A549 (cell line): ENCODE measurements around the gene MOGAT2. TPM values are rescaled to one million over a fixed set of nuclear protein-coding genes. Genes with fewer than 3 reads are reported as not detected.

ENCODE experiments used
- ATAC-seq, 2 experiments: fragments of 200-7000 bp in 1 of 2; fragments of >200 bp in 1 of 2; cut with Nextera tagmentation in 1 of 2; cut with Tn5 transposase in 1 of 2; 3 replicates each; pipeline versions ENCODE4 v1.8.0 to v1.9.1; 2018 to 2020; ENCODE audit warnings: mild to moderate bottlenecking in 1 of 2, moderate library complexity in 1 of 2
- CTCF ChIA-PET: fragments of 300-600 bp; sonication (Branson Sonifier 250); formaldehyde crosslinking; extraction: SDS; loops from one replicate; lab custom pipeline; 2021; ENCODE audit warnings: antibody characterized with exemption, inconsistent platforms; lab: Yijun Ruan, JAX
- POLR2A ChIA-PET: fragments of 350-600 bp; formaldehyde crosslinking; extraction: SDS; loops from one replicate; lab custom pipeline; 2021; ENCODE audit warnings: antibody characterized with exemption, inconsistent platforms; lab: Yijun Ruan, JAX
- DNase-seq, 2 experiments: peaks; one replicate each; pipeline versions ENCODE4 v3.0.0 to v3.0.0-alpha.2; 2011 to 2016; ENCODE audit warnings: low read depth in 1 of 2, low spot score in 1 of 2
- FAIRE-seq: peaks from 2 replicates; lab custom pipeline; 2011; peaks lifted over from hg19 to GRCh38; lab: Jason Lieb, UNC
- H3K27ac ChIP-seq, 2 experiments: fragments of >200 bp; sonication (Bioruptor Twin); formaldehyde crosslinking; 3 replicates each; pipeline ENCODE4 v1.5.1; 2016 to 2017
- H3K4me1 ChIP-seq: fragments of >200 bp; sonication (Bioruptor Twin); formaldehyde crosslinking; 3 replicates; pipeline ENCODE4 v1.6.1; 2016
- H3K4me2 ChIP-seq: fragments of >200 bp; sonication (Bioruptor Twin); formaldehyde crosslinking; 3 replicates; pipeline ENCODE4 v1.6.1; 2016
- H3K4me3 ChIP-seq: fragments of >200 bp; sonication (Bioruptor Twin); formaldehyde crosslinking; 3 replicates; pipeline ENCODE4 v1.5.1; 2016
- H3K9me3 ChIP-seq: fragments of >200 bp; sonication (Bioruptor Twin); formaldehyde crosslinking; 3 replicates; pipeline ENCODE4 v1.6.1; 2016
- CBX2 ChIP-seq: fragments of 200-600 bp; sonication (generic); IDR thresholded peaks from 2 replicates; pipeline ENCODE4 v1.6.1; 2016; ENCODE audit warnings: low read depth, mild to moderate bottlenecking, borderline replicate concordance
- CBX8 ChIP-seq: fragments of 200-600 bp; sonication (generic); IDR thresholded peaks from 2 replicates; pipeline ENCODE4 v1.6.1; 2016
- CEBPB ChIP-seq, 2 experiments: fragments of >200 bp in 1 of 2; sonication (Bioruptor Twin) in 1 of 2; formaldehyde crosslinking in 1 of 2; IDR thresholded peaks; 2 replicates each; pipeline ENCODE4 v1.6.1; 2012 to 2016
- CHD2 ChIP-seq: fragments of 150-350 bp; IDR thresholded peaks from 2 replicates; pipeline ENCODE4 v1.6.1; 2014; ENCODE audit warnings: low read length; ENCODE audit not compliant: partially characterized antibody
- CHD4 ChIP-seq: fragments of 200-600 bp; sonication (generic); IDR thresholded peaks from 2 replicates; pipeline ENCODE4 v1.6.1; 2016; ENCODE audit warnings: antibody characterized with exemption, mild to moderate bottlenecking, borderline replicate concordance
- EHMT2 ChIP-seq: fragments of 200-600 bp; sonication (generic); IDR thresholded peaks from 2 replicates; pipeline ENCODE4 v1.6.1; 2016; ENCODE audit warnings: antibody characterized with exemption, low read depth, mild to moderate bottlenecking, moderate library complexity
- GATA3 ChIP-seq: IDR thresholded peaks from 2 replicates; pipeline ENCODE4 v1.6.1; 2012; ENCODE audit warnings: borderline replicate concordance
- HOXB13 ChIP-seq: fragments of 250-450 bp; sonication (Bioruptor Pico); IDR thresholded peaks from 2 replicates; pipeline ENCODE4 v1.5.0; 2020; ENCODE audit warnings: low read depth, mild to moderate bottlenecking, moderate library complexity
- JUN ChIP-seq, 2 experiments: fragments of >200 bp; sonication (Bioruptor Twin); formaldehyde crosslinking; IDR thresholded peaks; 2 replicates in 1 of 2; 3 replicates in 1 of 2; pipeline ENCODE4 v1.6.1; 2016 to 2017
- KDM1A ChIP-seq: fragments of 200-600 bp; sonication (generic); IDR thresholded peaks from 2 replicates; pipeline ENCODE4 v1.6.1; 2016; ENCODE audit warnings: low read depth, mild to moderate bottlenecking
- MAZ ChIP-seq: fragments of 150-350 bp; IDR thresholded peaks from 2 replicates; pipeline ENCODE4 v1.6.1; 2014; ENCODE audit warnings: antibody characterized with exemption, low read depth, low read length, borderline replicate concordance
- MYC ChIP-seq: IDR thresholded peaks from 2 replicates; pipeline ENCODE4 v1.6.1; 2012; ENCODE audit warnings: mild to moderate bottlenecking, inconsistent platforms, low read length, improper control_type of control experiment, borderline replicate concordance
- NFE2L2 ChIP-seq: fragments of 150-350 bp; conservative IDR thresholded peaks from 2 replicates; pipeline ENCODE4 v1.6.1; 2014; ENCODE audit warnings: low read length
- NPAS2 ChIP-seq: fragments of 250-450 bp; sonication (Bioruptor Pico); IDR thresholded peaks from 2 replicates; pipeline ENCODE4 v1.8.0; 2022; ENCODE audit warnings: mild to moderate bottlenecking, moderate library complexity, borderline replicate concordance
- POLR2A ChIP-seq: IDR thresholded peaks from 2 replicates; pipeline ENCODE4 v1.6.1; 2012; ENCODE audit warnings: mild to moderate bottlenecking, low read length
- RAD21 ChIP-seq, 2 experiments: fragments of >200 bp in 1 of 2; sonication (Bioruptor Twin) in 1 of 2; formaldehyde crosslinking in 1 of 2; IDR thresholded peaks in 1 of 2; conservative IDR thresholded peaks in 1 of 2; 2 replicates in 1 of 2; 3 replicates in 1 of 2; pipeline ENCODE4 v1.6.1; 2012 to 2018; ENCODE audit warnings: inconsistent platforms in 1 of 2
- RFX5 ChIP-seq: fragments of 450-650 bp; IDR thresholded peaks from 2 replicates; pipeline ENCODE4 v1.7.1; 2014; ENCODE audit warnings: antibody characterized with exemption, mild to moderate bottlenecking, moderate library complexity
- RNF2 ChIP-seq: fragments of 200-600 bp; sonication (generic); IDR thresholded peaks from 2 replicates; pipeline ENCODE4 v1.6.1; 2016; ENCODE audit warnings: low read depth, mild to moderate bottlenecking, antibody characterized with exemption, moderate library complexity, borderline replicate concordance
- TP53 ChIP-seq: fragments of 250-450 bp; sonication (Bioruptor Pico); IDR thresholded peaks from 2 replicates; pipeline ENCODE4 v1.5.0; 2021; ENCODE audit warnings: mild to moderate bottlenecking, moderate library complexity
- ZSCAN20 ChIP-seq: fragments of 250-450 bp; sonication (Bioruptor Pico); IDR thresholded peaks from 2 replicates; pipeline ENCODE4 v1.8.0; 2022; ENCODE audit warnings: mild to moderate bottlenecking, moderate library complexity
- WGBS: methylation state at CpG from one replicate; pipeline ENCODE4 v1.1.6; 2017; ENCODE audit errors: missing lambda C conversion rate; 5-methylcytosine and 5-hydroxymethylcytosine counted together
- polyA plus RNA-seq, 4 experiments: library from polyadenylated mRNA; depleted of rRNA in 3 of 4; stranded (reverse); fragments of >200 nt; fragmentation: RNase III in 1 of 4; extraction: RNeasy Plus Mini Kit Qiagen cat#74134 plus additional on column Dnase treatment in 1 of 4; gene quantifications; 2 replicates in 3 of 4; 3 replicates in 1 of 4; pipeline ENCODE4 v1.2.3, GENCODE V29; 2011 to 2017
- TF ChIP-seq, protein P1 (sequence below): fragments of 250-450 bp; sonication (Bioruptor Pico); IDR thresholded peaks from 2 replicates; pipeline ENCODE4 v1.5.0; 2020; ENCODE audit warnings: low read depth, mild to moderate bottlenecking, moderate library complexity
- TF ChIP-seq, protein P2 (sequence below): IDR thresholded peaks from 2 replicates; pipeline ENCODE4 v1.6.1; 2012
- TF ChIP-seq, protein P3 (sequence below): fragments of 450-650 bp; IDR thresholded peaks from 2 replicates; pipeline ENCODE4 v1.6.1; 2014; ENCODE audit warnings: antibody characterized with exemption
- TF ChIP-seq, protein P4 (sequence below): fragments of >200 bp; sonication (Bioruptor Twin); formaldehyde crosslinking; IDR thresholded peaks from 2 replicates; pipeline ENCODE4 v1.6.1; 2016
- TF ChIP-seq, protein P5 (sequence below): IDR thresholded peaks from 2 replicates; pipeline ENCODE4 v1.6.1; 2012
- TF ChIP-seq, protein P6 (sequence below): fragments of >200 bp; sonication (Bioruptor Twin); formaldehyde crosslinking; IDR thresholded peaks from 3 replicates; pipeline ENCODE4 v1.6.1; 2016

Gene MOGAT2
- polyA plus RNA-seq, 2 of the 4 experiments (the other 2 are of a cell fraction): not detected

DNA sequence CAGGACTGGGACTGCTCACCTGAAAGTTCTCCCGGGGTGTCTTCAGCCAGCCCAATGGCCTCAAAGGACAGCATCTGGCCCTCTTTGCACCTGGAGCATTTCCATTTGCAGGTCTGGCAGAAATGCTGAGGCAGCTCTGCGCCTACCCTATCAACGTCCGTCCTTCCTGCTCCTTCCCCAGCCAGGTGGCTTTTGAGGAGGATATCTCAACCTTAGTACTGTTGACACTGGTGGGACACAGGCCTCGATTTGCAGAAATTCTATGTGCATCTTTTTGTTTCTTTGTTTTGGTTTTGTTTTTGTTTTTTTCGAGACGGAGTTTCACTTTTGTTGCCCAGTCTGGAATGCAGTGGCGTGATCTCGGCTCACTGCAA lies 5.0 kb downstream of the MOGAT2 start (continued):
- TF ChIP-seq, protein P1, sequence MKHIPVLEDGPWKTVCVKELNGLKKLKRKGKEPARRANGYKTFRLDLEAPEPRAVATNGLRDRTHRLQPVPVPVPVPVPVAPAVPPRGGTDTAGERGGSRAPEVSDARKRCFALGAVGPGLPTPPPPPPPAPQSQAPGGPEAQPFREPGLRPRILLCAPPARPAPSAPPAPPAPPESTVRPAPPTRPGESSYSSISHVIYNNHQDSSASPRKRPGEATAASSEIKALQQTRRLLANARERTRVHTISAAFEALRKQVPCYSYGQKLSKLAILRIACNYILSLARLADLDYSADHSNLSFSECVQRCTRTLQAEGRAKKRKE (CRISPR knock-in tag): no peak
- no peak for TF ChIP-seq EHMT2

DNA sequence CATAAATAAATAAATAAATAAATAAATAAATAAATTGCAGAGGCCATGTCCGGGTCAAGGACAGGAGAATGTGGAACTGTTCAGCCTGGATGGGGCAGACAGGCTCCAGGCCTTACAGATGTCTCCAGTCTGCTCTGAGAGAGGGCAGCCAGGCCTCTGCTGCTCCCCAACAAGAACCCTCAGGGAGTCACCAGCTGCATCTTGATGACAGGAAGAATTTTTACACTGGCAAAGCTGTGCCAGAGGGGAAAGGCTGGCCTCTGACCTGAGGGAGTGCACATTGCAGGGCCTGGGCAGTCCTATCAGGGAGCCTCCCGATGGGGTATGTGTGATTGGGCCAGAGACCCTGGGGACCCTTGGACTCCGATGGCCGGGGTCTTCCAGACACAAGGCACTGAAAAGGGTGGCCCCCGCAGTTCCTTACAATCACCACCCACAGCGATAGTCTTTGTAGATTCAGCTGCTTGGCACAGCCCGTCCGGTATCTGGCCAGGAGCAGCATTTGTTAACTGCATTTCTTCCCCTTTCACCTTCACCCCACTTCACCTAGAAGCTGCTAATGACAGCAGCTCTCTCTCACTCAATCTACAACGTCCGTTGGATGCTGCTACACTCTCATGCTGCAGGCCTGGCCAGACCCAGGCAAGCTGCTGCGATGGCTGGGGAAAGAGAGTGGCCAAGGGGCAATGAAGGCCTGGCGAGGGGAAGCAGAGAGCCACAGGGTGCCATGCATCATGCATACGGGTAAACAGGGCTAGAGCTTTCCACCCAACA lies 8.1 kb downstream of the MOGAT2 start:
- POLR2A ChIA-PET: no interaction called here

DNA sequence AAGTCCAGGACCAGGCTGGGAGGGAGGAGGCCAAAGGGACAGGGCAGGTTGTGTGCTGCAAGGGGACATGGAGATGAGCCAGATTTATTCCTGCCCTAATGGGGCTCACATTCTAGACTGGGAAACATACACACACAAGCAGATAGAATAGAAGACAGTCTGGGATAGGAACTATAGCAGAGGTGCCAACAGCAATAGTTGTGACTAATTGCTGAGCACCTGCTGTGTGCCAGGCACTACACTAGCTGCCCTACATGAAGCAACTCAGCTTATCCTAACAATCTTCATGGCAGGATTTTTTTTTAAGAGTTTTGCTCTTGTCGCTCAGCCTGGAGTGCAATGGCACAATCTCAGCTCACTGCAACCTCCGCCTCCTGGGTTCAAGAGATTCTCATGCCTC lies 11.4 kb downstream of the MOGAT2 start:
- Histone ChIP-seq H3K4me1 (no peaks in the 10 kb centered on the region), H3K4me2 (no peak overlapping the region), H3K9me3 (no peaks in the 10 kb centered on the region), H3K4me3 (no peak overlapping the region), H3K27ac (no peak overlapping the region)
- ChIA-PET POLR2A (no interaction called here), CTCF (interaction anchor here (2.8 kb wide), 1 partner anchor 74 kb away, joined by 7 read pairs; no protein-coding TSS in a partner anchor)
- ATAC-seq: no peak
- no peak for DNase-seq
- 93% methylated on average over 2 of the region's 2 CpGs for WGBS
- no peak for FAIRE-seq
- TF ChIP-seq CEBPB (IDR thresholded peaks at IDR 0.05) (no peak), POLR2A (no peak), GATA3 (no peak), MYC (no peak)
- TF ChIP-seq, protein P2, sequence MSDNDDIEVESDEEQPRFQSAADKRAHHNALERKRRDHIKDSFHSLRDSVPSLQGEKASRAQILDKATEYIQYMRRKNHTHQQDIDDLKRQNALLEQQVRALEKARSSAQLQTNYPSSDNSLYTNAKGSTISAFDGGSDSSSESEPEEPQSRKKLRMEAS: no peak
- TF ChIP-seq, protein P3, sequence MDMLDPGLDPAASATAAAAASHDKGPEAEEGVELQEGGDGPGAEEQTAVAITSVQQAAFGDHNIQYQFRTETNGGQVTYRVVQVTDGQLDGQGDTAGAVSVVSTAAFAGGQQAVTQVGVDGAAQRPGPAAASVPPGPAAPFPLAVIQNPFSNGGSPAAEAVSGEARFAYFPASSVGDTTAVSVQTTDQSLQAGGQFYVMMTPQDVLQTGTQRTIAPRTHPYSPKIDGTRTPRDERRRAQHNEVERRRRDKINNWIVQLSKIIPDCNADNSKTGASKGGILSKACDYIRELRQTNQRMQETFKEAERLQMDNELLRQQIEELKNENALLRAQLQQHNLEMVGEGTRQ: no peak

More for the DNA sequence above, 8.1 kb downstream of the MOGAT2 start:
- Histone ChIP-seq H3K4me2 (no peak overlapping the region), H3K27ac (no peak overlapping the region), H3K9me3 (no peaks in the 10 kb centered on the region), H3K4me1 (no peaks in the 10 kb centered on the region), H3K4me3 (no peak overlapping the region)
- CTCF ChIA-PET: interaction anchor here (0.6 to 1.8 kb wide), 6 partner anchors 11 to 426 kb away, joined by 3 to 6 read pairs (median 4); no protein-coding TSS in a partner anchor
- no peak for FAIRE-seq
- 72% methylated on average over 13 of the region's 13 CpGs for WGBS
- ATAC-seq: no peak
- DNase-seq: no peak
- TF ChIP-seq EHMT2 (no peak), CBX8 (no peak), NPAS2 (no peak), CHD2 (no peak), ZSCAN20 (no peak), RFX5 (no peak)
- TF ChIP-seq, protein P4, sequence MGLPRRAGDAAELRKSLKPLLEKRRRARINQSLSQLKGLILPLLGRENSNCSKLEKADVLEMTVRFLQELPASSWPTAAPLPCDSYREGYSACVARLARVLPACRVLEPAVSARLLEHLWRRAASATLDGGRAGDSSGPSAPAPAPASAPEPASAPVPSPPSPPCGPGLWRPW: no peak
- TF ChIP-seq, protein P5, sequence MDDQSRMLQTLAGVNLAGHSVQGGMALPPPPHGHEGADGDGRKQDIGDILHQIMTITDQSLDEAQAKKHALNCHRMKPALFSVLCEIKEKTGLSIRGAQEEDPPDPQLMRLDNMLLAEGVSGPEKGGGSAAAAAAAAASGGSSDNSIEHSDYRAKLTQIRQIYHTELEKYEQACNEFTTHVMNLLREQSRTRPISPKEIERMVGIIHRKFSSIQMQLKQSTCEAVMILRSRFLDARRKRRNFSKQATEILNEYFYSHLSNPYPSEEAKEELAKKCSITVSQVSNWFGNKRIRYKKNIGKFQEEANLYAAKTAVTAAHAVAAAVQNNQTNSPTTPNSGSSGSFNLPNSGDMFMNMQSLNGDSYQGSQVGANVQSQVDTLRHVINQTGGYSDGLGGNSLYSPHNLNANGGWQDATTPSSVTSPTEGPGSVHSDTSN: no peak

DNA sequence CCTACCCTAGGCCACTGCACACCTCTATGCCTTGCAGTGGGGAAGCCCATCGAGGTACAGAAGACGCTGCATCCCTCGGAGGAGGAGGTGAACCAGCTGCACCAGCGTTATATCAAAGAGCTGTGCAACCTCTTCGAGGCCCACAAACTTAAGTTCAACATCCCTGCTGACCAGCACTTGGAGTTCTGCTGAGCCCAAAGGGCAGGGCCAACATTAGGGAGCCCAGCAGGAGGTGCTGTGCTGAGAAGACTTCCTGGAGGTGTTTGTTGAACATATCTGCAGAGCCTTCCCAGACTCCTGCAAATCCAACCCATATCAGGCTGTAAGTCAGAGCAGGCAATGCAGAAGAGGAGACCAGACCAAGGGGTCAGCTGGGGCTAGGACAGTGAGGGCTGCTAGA lies 13.5 kb downstream of the MOGAT2 start:
- POLR2A ChIA-PET: no interaction called here
- CTCF ChIA-PET: interaction anchor here (0.9 to 1.2 kb wide), 2 partner anchors 9 to 25 kb away, joined by 3 to 4 read pairs; no protein-coding TSS in a partner anchor
- 71% methylated on average over 5 of the region's 5 CpGs for WGBS
- H3K27ac ChIP-seq: no peak overlapping the region
- no peak overlapping the region for H3K4me3 ChIP-seq
- no peaks in the 10 kb centered on the region for H3K9me3 ChIP-seq
- DNase-seq (no peak), FAIRE-seq (no peak), ATAC-seq (no peak)
- no peak overlapping the region for H3K4me2 ChIP-seq
- H3K4me1 ChIP-seq: no peaks in the 10 kb centered on the region
- TF ChIP-seq CHD4: no peak
- no peak for TF ChIP-seq MAZ
- no peak for TF ChIP-seq JUN (IDR thresholded peaks at IDR 0.05)
- TF ChIP-seq RNF2: no peak
- TF ChIP-seq TP53: no peak
- no peak for TF ChIP-seq RFX5
- no peak for TF ChIP-seq CHD2
- no peak for TF ChIP-seq HOXB13 (CRISPR knock-in tag)
- no peak for TF ChIP-seq RAD21 (conservative IDR thresholded peaks at IDR 0.05 in 1 of 2, IDR thresholded peaks at IDR 0.05 in 1 of 2)
- no peak for TF ChIP-seq KDM1A
- TF ChIP-seq CBX2: no peak
- no peak for TF ChIP-seq POLR2A
- TF ChIP-seq NFE2L2: no peak
- TF ChIP-seq, protein P6, sequence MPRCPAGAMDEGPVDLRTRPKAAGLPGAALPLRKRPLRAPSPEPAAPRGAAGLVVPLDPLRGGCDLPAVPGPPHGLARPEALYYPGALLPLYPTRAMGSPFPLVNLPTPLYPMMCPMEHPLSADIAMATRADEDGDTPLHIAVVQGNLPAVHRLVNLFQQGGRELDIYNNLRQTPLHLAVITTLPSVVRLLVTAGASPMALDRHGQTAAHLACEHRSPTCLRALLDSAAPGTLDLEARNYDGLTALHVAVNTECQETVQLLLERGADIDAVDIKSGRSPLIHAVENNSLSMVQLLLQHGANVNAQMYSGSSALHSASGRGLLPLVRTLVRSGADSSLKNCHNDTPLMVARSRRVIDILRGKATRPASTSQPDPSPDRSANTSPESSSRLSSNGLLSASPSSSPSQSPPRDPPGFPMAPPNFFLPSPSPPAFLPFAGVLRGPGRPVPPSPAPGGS: no peak
- TF ChIP-seq, protein P1 (CRISPR knock-in tag): no peak
- no peak for TF ChIP-seq EHMT2
